Measurements from ENCODE around the gene C1QTNF9B.
A peak's percentile ranks its signal among the peaks of the same experiment; 100 is the strongest.

The C1QTNF9B gene

GRCh38 chr13:23912469-23912868 lies 15.2 kb upstream of the C1QTNF9B start:
- no peak for TF ChIP-seq CTCF (IDR thresholded peaks at IDR 0.05; ENCODE audit: extremely low read depth, insufficient read depth, missing control alignments)
- in situ Hi-C loops (cut with MboI; ENCODE audit: low pct_unique_long_range_greater_than_20kb, low sequenced_read_pairs, unreplicated experiment), result loop anchor here (25.0 kb wide), 1 partner anchor 300 kb away; no protein-coding TSS in a partner anchor
- no peak for DNase-seq (ENCODE audit: low spot score)

GRCh38 chr13:23909606-23910005 lies 12.3 kb upstream of the C1QTNF9B start:
- TF ChIP-seq CTCF (IDR thresholded peaks at IDR 0.05; ENCODE audit: extremely low read depth, insufficient read depth, missing control alignments), result no peak
- in situ Hi-C loops (cut with MboI; ENCODE audit: low pct_unique_long_range_greater_than_20kb, low sequenced_read_pairs, unreplicated experiment), result loop anchor here (25.0 kb wide), 1 partner anchor 303 kb away; no protein-coding TSS in a partner anchor
- DNase-seq (ENCODE audit: low spot score), result no peak

- TF ChIP-seq CTCF (IDR thresholded peaks at IDR 0.05; ENCODE audit: extremely low read depth, insufficient read depth, missing control alignments), result no peak
- in situ Hi-C loops (cut with MboI; ENCODE audit: low pct_unique_long_range_greater_than_20kb, low sequenced_read_pairs, unreplicated experiment), result loop anchor here (25.0 kb wide), 1 partner anchor 307 kb away; no protein-coding TSS in a partner anchor
These were observed 8.5 kb upstream of the C1QTNF9B start for GRCh38 chr13:23905766-23906165.

GRCh38 chr13:23903906-23904280 lies 6.6 kb upstream of the C1QTNF9B start:
- TF ChIP-seq CTCF (IDR thresholded peaks at IDR 0.05; ENCODE audit: extremely low read depth, insufficient read depth, missing control alignments), result no peak
- DNase-seq (ENCODE audit: low spot score), result no peak
- in situ Hi-C loops (cut with MboI; ENCODE audit: low pct_unique_long_range_greater_than_20kb, low sequenced_read_pairs, unreplicated experiment), result loop anchor here (25.0 kb wide), 1 partner anchor 308 kb away; no protein-coding TSS in a partner anchor

More at GRCh38 chr13:23905766-23906165, 8.5 kb upstream of the C1QTNF9B start:
- no peak for DNase-seq (ENCODE audit: low spot score)

- in situ Hi-C loops (cut with MboI; ENCODE audit: low pct_unique_long_range_greater_than_20kb, low sequenced_read_pairs, unreplicated experiment), result loop anchor here (25.0 kb wide), 1 partner anchor 309 kb away; no protein-coding TSS in a partner anchor
- DNase-seq (ENCODE audit: low spot score), result peak; percentile 20
- no peak for TF ChIP-seq CTCF (IDR thresholded peaks at IDR 0.05; ENCODE audit: extremely low read depth, insufficient read depth, missing control alignments)
These were observed 5.9 kb upstream of the C1QTNF9B start for GRCh38 chr13:23902975-23903905.

GRCh38 chr13:23901365-23901764 lies 4.1 kb upstream of the C1QTNF9B start:
- in situ Hi-C loops (cut with MboI; ENCODE audit: low pct_unique_long_range_greater_than_20kb, low sequenced_read_pairs, unreplicated experiment), result loop anchor here (25.0 kb wide), 1 partner anchor 311 kb away; no protein-coding TSS in a partner anchor
- DNase-seq (ENCODE audit: low spot score), result peak; percentile 27
- TF ChIP-seq CTCF (IDR thresholded peaks at IDR 0.05; ENCODE audit: extremely low read depth, insufficient read depth, missing control alignments), result no peak
